Ishikawa (cell line): Measurements from ENCODE around the gene SDC4.

Experiments
- CEBPB ChIP-seq: IDR thresholded peaks from 2 replicates; pipeline ENCODE4 v1.6.1; 2012
- CREB1 ChIP-seq: IDR thresholded peaks from 2 replicates; pipeline ENCODE4 v1.6.1; 2012; ENCODE audit warnings: low read depth
- EGR1 ChIP-seq: IDR thresholded peaks from 2 replicates; pipeline ENCODE4 v1.6.1; 2012
- EP300 ChIP-seq: IDR thresholded peaks from 2 replicates; pipeline ENCODE4 v1.6.1; 2012; ENCODE audit warnings: borderline replicate concordance
- MAX ChIP-seq: IDR thresholded peaks from 2 replicates; pipeline ENCODE4 v1.6.1; 2012
- RAD21 ChIP-seq: IDR thresholded peaks from 2 replicates; pipeline ENCODE4 v1.6.1; 2012; ENCODE audit warnings: low read depth
- REST ChIP-seq: IDR thresholded peaks from 2 replicates; pipeline ENCODE4 v1.6.1; 2012; ENCODE audit warnings: low read depth, mild to moderate bottlenecking
- TAF1 ChIP-seq: IDR thresholded peaks from 2 replicates; pipeline ENCODE4 v1.6.1; 2012; ENCODE audit warnings: low read depth, mild to moderate bottlenecking
- USF1 ChIP-seq: IDR thresholded peaks from 2 replicates; pipeline ENCODE4 v1.6.1; 2012
- YY1 ChIP-seq: IDR thresholded peaks from 2 replicates; pipeline ENCODE4 v1.6.1; 2012; ENCODE audit warnings: low read depth
- ZBTB7A ChIP-seq: IDR thresholded peaks from 2 replicates; pipeline ENCODE4 v1.6.1; 2012; ENCODE audit warnings: low read depth

- TF ChIP-seq MAX (no peak), RAD21 (no peak), REST (no peak), YY1 (no peak), EP300 (no peak), CREB1 (no peak), EGR1 (no peak), USF1 (no peak), ZBTB7A (no peak), TAF1 (no peak), CEBPB (no peak)
Observed at GRCh38 chr20:45299786-45300185, 48.4 kb downstream of the SDC4 start.
